OCI-LY1 (cell line): Measurements from ENCODE around the gene RABGAP1L.
"Not testable (repeated sequence)": the region's sequence is repeated elsewhere in the genome, so short reads cannot be mapped to it uniquely, and the experiment has no call there.

Source experiments
- CTCF ChIP-seq: fragments of 200-600 bp; sonication (generic), shearing (Covaris generic); IDR thresholded peaks from 2 replicates; pipeline ENCODE4 v1.5.1; 2017; ENCODE audit warnings: mild to moderate bottlenecking, antibody characterized with exemption, low read length, moderate library complexity, mixed read lengths
- EZH2 ChIP-seq: fragments of 200-600 bp; sonication (generic), shearing (Covaris generic); IDR thresholded peaks from 2 replicates; pipeline ENCODE4 v1.8.0; 2017; ENCODE audit warnings: borderline replicate concordance, mixed run types, mild to moderate bottlenecking, antibody characterized with exemption, low read length, moderate library complexity, mixed read lengths

DNA sequence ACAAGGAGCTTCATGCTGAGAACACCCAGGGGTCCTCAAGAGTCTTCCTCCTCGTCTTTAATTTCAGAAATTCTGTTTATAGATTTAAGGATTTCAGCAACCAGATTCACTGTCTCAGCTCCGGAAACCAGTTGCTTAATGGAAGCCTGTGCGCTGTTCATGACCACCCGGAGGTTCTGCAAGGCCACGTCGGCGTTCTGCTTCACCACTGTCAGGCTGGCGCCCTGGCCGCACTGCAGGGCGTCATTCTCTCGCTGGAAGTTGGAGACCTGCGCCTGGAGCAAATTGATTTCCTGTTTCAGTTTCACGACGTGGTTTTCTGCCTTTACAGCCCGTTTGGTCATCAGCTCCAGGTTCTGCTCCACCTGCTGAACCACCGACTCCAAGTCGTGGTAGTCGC lies 885.3 kb downstream of the RABGAP1L start:
- not testable (repeated sequence) for TF ChIP-seq CTCF, EZH2
